ENCODE measurements around the gene NDUFS1.
"Not testable (repeated sequence)": the region's sequence is repeated elsewhere in the genome, so short reads cannot be mapped to it uniquely, and the experiment has no call there.

DNA sequence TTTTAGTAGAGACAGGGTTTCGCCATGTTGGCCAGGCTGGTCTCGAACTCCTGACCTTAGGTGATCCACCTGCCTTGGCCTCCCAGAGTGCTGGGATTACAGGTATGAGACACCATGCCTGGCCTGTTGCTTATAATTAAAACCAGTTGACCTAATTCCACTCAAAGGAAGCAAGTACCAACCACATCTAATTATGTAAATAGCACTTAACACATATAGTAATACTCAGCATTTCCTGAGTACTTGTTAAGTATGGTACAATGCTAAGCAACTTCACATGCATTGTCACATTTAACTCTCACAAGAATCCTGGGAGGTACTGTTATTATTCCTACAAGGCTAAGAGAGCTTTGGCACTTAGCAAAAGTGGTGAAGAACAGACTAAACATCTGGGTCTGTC lies 48.1 kb upstream of the NDUFS1 start:
- TF ChIP-seq, protein P1, sequence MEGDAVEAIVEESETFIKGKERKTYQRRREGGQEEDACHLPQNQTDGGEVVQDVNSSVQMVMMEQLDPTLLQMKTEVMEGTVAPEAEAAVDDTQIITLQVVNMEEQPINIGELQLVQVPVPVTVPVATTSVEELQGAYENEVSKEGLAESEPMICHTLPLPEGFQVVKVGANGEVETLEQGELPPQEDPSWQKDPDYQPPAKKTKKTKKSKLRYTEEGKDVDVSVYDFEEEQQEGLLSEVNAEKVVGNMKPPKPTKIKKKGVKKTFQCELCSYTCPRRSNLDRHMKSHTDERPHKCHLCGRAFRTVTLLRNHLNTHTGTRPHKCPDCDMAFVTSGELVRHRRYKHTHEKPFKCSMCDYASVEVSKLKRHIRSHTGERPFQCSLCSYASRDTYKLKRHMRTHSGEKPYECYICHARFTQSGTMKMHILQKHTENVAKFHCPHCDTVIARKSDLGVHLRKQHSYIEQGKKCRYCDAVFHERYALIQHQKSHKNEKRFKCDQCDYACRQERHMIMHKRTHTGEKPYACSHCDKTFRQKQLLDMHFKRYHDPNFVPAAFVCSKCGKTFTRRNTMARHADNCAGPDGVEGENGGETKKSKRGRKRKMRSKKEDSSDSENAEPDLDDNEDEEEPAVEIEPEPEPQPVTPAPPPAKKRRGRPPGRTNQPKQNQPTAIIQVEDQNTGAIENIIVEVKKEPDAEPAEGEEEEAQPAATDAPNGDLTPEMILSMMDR (IDR thresholded peaks at IDR 0.05; ENCODE audit: poor library complexity, severe bottlenecking), result not testable (repeated sequence)
- not testable (repeated sequence) for TF ChIP-seq EZH2 (IDR thresholded peaks at IDR 0.05; ENCODE audit: borderline replicate concordance, insufficient read depth, low read length, poor library complexity, severe bottlenecking); SMC3 (conservative IDR thresholded peaks at IDR 0.05; ENCODE audit: poor library complexity); POLR2AphosphoS5 (IDR thresholded peaks at IDR 0.05); MXI1 (conservative IDR thresholded peaks at IDR 0.05; ENCODE audit: poor library complexity, severe bottlenecking); REST (IDR thresholded peaks at IDR 0.05; ENCODE audit: borderline replicate concordance); TAF1 (IDR thresholded peaks at IDR 0.05; ENCODE audit: low read depth); EP300 (conservative IDR thresholded peaks at IDR 0.05; ENCODE audit: poor library complexity, severe bottlenecking)
